Panc1 (cell line): ENCODE measurements around the gene CNTN5. TPM values are rescaled to one million over a fixed set of nuclear protein-coding genes. Genes with fewer than 3 reads are reported as not detected.

Experiments
- ATAC-seq: fragments of 200-7000 bp; cut with Tn5 transposase; 2 replicates; pipeline ENCODE4 v1.9.1; 2020; ENCODE audit warnings: mild to moderate bottlenecking, moderate library complexity
- BruUV-seq: library from RNA; stranded (reverse); fragments of 400-500 nt; replicated peaks from 2 replicates; lab custom pipeline; 2021; lab: Mats Ljungman, UMichigan
- CTCF ChIA-PET: fragments of 300-600 bp; sonication (Branson Sonifier 250); formaldehyde crosslinking; loops from one replicate; lab custom pipeline; 2022; ENCODE audit warnings: antibody characterized with exemption; lab: Charles Lee
- POLR2A ChIA-PET: fragments of 300-600 bp; sonication (Branson Sonifier 250); formaldehyde crosslinking; loops from one replicate; lab custom pipeline; 2022; ENCODE audit warnings: antibody characterized with exemption; lab: Charles Lee
- DNase-seq: peaks from one replicate; pipeline ENCODE4 v3.0.0-alpha.2; 2010; ENCODE audit warnings: low read depth, low spot score
- H3K27ac ChIP-seq: 2 replicates; pipeline ENCODE4 v1.5.1; 2011; ENCODE audit warnings: mild to moderate bottlenecking, low read length, inconsistent platforms
- H3K27me3 ChIP-seq: fragments of 200-500 bp; sonication (Bioruptor generic); 2 replicates; pipeline ENCODE4 v1.6.0; 2014; ENCODE audit warnings: low read length, inconsistent platforms; ENCODE audit not compliant: control insufficient read depth, insufficient read depth
- H3K36me3 ChIP-seq: fragments of 200-500 bp; sonication (Bioruptor generic); 2 replicates; pipeline ENCODE4 v1.5.1; 2014; ENCODE audit warnings: inconsistent platforms, mild to moderate bottlenecking, low read length, moderate library complexity; ENCODE audit not compliant: control insufficient read depth, insufficient read depth
- H3K4me1 ChIP-seq: 2 replicates; pipeline ENCODE4 v1.5.1; 2011; ENCODE audit warnings: inconsistent platforms, mild to moderate bottlenecking, low read length, moderate library complexity; ENCODE audit not compliant: control insufficient read depth, insufficient read depth
- H3K4me3 ChIP-seq, 2 experiments: 2 replicates each; pipeline ENCODE4 v1.5.1; 2011 to 2012; ENCODE audit warnings: low read depth in 2 of 2, low read length in 2 of 2, mild to moderate bottlenecking in 2 of 2, inconsistent platforms in 1 of 2, moderate library complexity in 1 of 2
- H3K9me3 ChIP-seq: fragments of 200-500 bp; sonication (Bioruptor generic); 2 replicates; pipeline ENCODE4 v1.5.1; 2014; ENCODE audit warnings: low read depth, mild to moderate bottlenecking, inconsistent platforms, low read length, moderate library complexity; ENCODE audit not compliant: control insufficient read depth, insufficient read depth
- CTCF ChIP-seq: fragments of 450-650 bp; IDR thresholded peaks from 2 replicates; pipeline ENCODE4 v1.5.1; 2017; ENCODE audit warnings: mild to moderate bottlenecking
- POLR2AphosphoS5 ChIP-seq: IDR thresholded peaks from 2 replicates; pipeline ENCODE4 v1.6.1; 2012; ENCODE audit warnings: mild to moderate bottlenecking, low read depth, low read length, moderate library complexity
- SIN3A ChIP-seq: IDR thresholded peaks from 2 replicates; pipeline ENCODE4 v1.6.1; 2012; ENCODE audit warnings: low read depth, mild to moderate bottlenecking, low read length, moderate library complexity, borderline replicate concordance; ENCODE audit not compliant: insufficient read depth
- TCF7L2 ChIP-seq: IDR thresholded peaks from 2 replicates; pipeline ENCODE4 v1.6.1; 2011; ENCODE audit warnings: mild to moderate bottlenecking, low read depth, low read length, inconsistent platforms
- in situ Hi-C: cut with HindIII; loops from 2 replicates; pipeline ENCODE4 v1.10.0; 2016; ENCODE audit warnings: low sequenced_read_pairs, low pct_unique_long_range_greater_than_20kb
- intact Hi-C: fragments of 100-400 bp; cut with micrococcal nuclease; formaldehyde crosslinking; loops from one replicate; pipeline ENCODE4 v1.10.0; 2022; ENCODE audit not compliant: unreplicated experiment
- total RNA-seq: library from RNA; stranded (reverse); gene quantifications from one replicate; pipeline ENCODE4 v1.2.1, GENCODE V29; 2021; ENCODE audit not compliant: unreplicated experiment
- TF ChIP-seq, protein P1 (sequence below), 2 experiments: IDR thresholded peaks; 2 replicates each; pipeline ENCODE4 v1.6.1; 2011 to 2012; ENCODE audit warnings: low read depth in 2 of 2, control low read depth in 1 of 2, low read length in 1 of 2, mild to moderate bottlenecking in 1 of 2, moderate library complexity in 1 of 2; ENCODE audit not compliant: insufficient read depth in 1 of 2

Gene CNTN5
- total RNA-seq, 1 experiment from 2014 or later = not detected

- TF ChIP-seq TCF7L2 = no peak
- TF ChIP-seq, protein P1, sequence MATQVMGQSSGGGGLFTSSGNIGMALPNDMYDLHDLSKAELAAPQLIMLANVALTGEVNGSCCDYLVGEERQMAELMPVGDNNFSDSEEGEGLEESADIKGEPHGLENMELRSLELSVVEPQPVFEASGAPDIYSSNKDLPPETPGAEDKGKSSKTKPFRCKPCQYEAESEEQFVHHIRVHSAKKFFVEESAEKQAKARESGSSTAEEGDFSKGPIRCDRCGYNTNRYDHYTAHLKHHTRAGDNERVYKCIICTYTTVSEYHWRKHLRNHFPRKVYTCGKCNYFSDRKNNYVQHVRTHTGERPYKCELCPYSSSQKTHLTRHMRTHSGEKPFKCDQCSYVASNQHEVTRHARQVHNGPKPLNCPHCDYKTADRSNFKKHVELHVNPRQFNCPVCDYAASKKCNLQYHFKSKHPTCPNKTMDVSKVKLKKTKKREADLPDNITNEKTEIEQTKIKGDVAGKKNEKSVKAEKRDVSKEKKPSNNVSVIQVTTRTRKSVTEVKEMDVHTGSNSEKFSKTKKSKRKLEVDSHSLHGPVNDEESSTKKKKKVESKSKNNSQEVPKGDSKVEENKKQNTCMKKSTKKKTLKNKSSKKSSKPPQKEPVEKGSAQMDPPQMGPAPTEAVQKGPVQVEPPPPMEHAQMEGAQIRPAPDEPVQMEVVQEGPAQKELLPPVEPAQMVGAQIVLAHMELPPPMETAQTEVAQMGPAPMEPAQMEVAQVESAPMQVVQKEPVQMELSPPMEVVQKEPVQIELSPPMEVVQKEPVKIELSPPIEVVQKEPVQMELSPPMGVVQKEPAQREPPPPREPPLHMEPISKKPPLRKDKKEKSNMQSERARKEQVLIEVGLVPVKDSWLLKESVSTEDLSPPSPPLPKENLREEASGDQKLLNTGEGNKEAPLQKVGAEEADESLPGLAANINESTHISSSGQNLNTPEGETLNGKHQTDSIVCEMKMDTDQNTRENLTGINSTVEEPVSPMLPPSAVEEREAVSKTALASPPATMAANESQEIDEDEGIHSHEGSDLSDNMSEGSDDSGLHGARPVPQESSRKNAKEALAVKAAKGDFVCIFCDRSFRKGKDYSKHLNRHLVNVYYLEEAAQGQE (IDR thresholded peaks at IDR 0.05; ENCODE audit: insufficient read depth in 1 of 2, low read depth in 2 of 2, low read length in 1 of 2) = no peak
- TF ChIP-seq POLR2AphosphoS5 = no peak
- TF ChIP-seq CTCF = no peak
- no peak for TF ChIP-seq SIN3A
- BruUV-seq = no TSS peak
- in situ Hi-C loops = no loop called here
- intact Hi-C loops = no loop called here
- H3K4me1 ChIP-seq = no peaks in the 10 kb centered on the region
- CTCF ChIA-PET = no interaction called here
- no peak for ATAC-seq
- POLR2A ChIA-PET = no interaction called here
- peaks cover 3% of the 10 kb centered on the region; the same call in 1 of the 2 replicates for H3K9me3 ChIP-seq
- no peaks in the 10 kb centered on the region for H3K27me3 ChIP-seq
- no peak for DNase-seq
- H3K27ac ChIP-seq = no peak overlapping the region
- no peaks in the 10 kb centered on the region for H3K36me3 ChIP-seq
- no peak overlapping the region for H3K4me3 ChIP-seq
These were observed 953.2 kb downstream of the CNTN5 start for GRCh38 chr11:99973993-99974392.

GRCh38 chr11:99979042-99979441 is 958.3 kb downstream of the CNTN5 start:
- H3K9me3 ChIP-seq = peaks cover 3% of the 10 kb centered on the region; the same call in 1 of the 2 replicates
- ChIA-PET CTCF (no interaction called here), POLR2A (no interaction called here)
- H3K36me3 ChIP-seq = no peaks in the 10 kb centered on the region
- BruUV-seq = no TSS peak
- TF ChIP-seq CTCF (no peak), POLR2AphosphoS5 (no peak), SIN3A (no peak), TCF7L2 (no peak)
- TF ChIP-seq, protein P1 (IDR thresholded peaks at IDR 0.05; ENCODE audit: insufficient read depth in 1 of 2, low read depth in 2 of 2, low read length in 1 of 2) = no peak
- no peaks in the 10 kb centered on the region for H3K4me1 ChIP-seq
- H3K4me3 ChIP-seq = no peak overlapping the region
- no peak overlapping the region for H3K27ac ChIP-seq
- ATAC-seq = no peak
- intact Hi-C loops = no loop called here
- no peak for DNase-seq
- in situ Hi-C loops = no loop called here
- no peaks in the 10 kb centered on the region for H3K27me3 ChIP-seq
